Ramos (cell line): ENCODE data around the gene NCOA6.
"Not testable (repeated sequence)": the region's sequence is repeated elsewhere in the genome, so short reads cannot be mapped to it uniquely, and the experiment has no call there.

Experiments
- in situ Hi-C: fragments of 300-500 bp; cut with MboI; formaldehyde crosslinking; loops from one replicate; pipeline ENCODE4 v1.14.3; 2022; ENCODE audit warnings: low sequenced_read_pairs; ENCODE audit not compliant: unreplicated experiment

Gene NCOA6

DNA sequence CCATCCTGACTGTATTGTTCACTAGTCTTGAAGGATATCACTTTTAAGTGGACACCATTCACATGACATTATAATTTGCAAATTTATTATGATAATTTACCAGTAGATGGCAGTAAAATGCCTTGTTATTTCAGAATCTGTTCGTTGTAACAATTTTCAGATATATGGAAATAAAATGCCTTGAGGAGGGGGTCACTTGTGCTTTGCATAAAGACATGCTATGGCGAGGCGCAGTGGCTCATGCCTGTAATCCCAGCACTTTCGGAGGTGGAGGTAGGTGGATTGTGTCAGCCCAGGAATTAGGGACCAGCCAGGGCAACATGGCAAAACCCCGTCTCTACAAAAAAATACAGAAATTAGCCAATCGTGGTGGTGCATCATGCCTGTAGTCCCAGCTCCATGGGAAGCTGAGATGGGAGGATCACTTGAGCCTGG, 9.0 kb upstream of the NCOA6 start:
- in situ Hi-C loops = loop anchor here (10.0 to 25.0 kb wide), 2 partner anchors 380 to 603 kb away; partner anchors contain the start of gene GDF5

DNA sequence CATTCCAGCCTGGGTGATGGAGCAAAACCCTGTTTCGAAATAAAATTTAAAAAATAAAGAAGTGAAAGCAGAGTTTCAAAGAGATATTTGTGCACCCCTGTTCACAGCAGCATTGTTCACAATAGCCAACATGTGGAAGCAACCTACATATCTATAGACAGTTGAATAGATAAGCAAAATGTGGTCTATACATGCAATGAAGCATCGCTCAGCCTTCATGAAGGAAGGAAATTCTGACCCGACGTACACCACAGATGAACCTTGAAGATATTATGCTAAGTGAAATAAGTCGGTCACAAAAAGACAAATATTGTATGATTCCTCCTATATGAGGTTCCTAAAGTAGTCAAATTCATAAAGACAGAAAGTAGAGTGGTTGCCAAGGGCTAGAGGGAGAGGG, 6.5 kb upstream of the NCOA6 start:
- in situ Hi-C loops = loop anchor here (10.0 to 25.0 kb wide), 2 partner anchors 383 to 605 kb away; partner anchors contain the start of gene GDF5

DNA sequence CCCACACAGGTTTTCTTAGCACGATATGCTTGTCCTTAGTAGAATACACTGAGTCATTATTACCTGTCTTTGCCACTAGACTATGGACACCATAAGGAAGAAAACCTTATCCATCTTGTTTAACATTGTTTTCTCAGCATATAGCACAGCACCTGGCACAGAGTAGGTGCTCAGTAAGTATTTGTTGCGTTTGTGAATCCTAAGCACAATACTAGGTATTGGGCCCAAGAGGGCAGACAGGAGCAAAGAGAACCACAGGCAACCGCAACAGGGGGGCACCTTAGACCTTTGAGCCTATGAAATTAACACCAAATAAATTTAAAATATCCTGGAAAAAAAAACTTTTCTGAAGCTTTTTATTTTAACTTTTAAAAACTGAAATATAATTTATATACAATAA, 3.7 kb upstream of the NCOA6 start:
- in situ Hi-C loops = loop anchor here (25.0 kb wide), 1 partner anchor 608 kb away; the partner anchor contains the start of gene GDF5

DNA sequence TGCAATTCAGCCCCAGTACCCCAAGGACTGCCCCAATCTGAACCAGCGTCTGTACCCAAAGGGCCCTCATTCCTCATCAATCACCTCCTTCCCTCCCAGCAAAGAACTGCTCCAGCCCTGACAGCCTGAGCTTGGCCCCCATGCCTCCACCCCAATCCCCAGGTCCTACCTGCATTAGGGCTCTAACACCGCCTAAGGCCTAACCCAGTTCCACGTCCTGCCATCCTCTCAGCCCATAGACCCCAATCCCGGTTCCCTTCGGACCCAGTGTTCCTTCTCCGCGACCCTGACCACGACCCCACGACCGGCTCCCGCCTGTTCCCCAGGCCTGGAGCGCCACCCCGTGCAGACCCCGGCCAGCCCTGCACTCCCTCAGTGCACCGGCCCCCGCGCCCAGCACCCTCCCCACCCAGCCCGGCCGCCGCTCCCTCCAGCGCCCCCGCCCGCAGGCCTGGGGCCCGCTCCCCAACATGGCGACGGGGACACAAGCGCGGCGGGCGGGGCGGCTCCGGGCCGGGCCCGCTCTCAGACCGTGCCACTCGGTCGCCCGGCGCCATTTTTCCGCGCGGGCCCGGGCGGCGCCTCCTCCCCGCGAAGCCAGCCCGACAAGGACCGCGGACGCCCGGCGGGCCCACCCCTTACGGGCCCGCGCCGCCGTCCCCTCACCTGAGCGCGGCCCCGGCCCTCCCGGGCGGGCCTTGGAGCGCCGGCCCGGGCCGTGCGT, 483 bp downstream of the NCOA6 start:
- in situ Hi-C loops = loop anchor here (25.0 kb wide), 1 partner anchor 612 kb away; the partner anchor contains the start of gene GDF5

DNA sequence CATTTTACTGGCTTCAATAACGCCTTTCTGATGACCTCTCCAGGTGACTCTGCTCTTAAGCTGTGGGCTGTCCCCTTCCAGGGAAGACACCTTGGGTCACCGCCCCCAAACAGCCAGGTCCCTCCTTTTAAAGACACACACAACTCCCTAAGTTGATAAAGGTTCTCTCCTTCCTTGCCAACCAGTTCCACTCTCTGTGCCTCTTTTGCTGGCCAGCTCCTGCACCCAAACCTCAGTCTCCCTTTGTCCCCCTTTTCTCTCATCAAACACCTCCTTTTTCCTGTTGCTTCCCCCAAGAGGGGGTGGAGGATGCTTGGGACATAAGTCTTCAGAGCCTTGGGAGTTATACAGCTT, 1.0 kb downstream of the NCOA6 start:
- in situ Hi-C loops = no loop called here

DNA sequence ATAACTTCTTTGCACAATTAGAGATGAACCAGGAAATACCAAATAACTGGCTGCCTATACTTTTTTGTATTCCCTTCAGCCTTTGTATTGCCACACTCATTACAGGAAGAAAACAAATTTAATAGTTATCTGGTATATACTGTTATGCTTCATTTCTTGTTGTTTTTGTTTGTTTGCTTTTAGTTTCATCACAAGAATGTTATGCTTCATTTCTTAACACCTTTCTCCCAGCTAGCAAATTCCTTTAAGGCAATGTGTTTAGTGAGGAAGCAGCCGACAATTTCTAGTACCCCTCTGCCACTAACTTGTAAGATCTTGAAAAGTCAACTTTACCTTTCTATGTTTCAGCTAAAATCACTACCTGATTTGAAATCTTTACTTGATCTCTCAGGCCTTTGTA, 1.4 kb downstream of the NCOA6 start:
- in situ Hi-C loops = no loop called here

DNA sequence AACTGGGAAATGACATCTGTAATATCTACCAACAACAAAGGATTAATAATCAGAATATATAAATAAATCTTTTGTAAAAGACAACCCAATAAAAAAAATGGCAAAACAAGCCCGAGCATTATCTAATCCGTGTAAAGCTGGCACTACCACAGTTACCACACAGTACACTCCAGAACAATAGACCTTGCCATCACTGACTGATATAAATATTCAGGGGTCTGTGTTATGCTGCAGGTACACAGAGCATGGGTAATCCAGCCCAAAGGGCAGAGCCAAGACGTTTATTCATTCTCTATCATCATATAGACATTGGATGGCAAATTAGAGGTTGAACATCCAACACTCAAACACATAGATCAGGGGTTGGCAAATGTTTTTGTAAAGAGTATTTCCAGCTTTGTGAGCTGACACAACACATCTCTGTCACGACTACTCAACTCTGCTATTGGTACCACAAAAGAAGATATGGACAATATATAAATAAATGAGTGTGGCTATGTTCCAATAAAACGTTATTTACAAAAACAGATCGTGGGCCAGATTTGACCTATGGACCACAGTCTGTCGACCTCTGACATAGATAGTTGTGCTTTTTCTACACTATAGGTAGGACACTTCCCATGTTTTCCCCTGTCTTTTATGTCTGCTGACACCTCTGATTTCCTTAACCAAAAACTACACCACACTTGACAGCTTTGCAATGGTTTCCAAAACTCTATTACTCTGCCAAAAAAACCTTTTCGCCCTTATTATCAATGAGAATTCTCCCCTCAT, 4.5 kb downstream of the NCOA6 start:
- in situ Hi-C loops = no loop called here

DNA sequence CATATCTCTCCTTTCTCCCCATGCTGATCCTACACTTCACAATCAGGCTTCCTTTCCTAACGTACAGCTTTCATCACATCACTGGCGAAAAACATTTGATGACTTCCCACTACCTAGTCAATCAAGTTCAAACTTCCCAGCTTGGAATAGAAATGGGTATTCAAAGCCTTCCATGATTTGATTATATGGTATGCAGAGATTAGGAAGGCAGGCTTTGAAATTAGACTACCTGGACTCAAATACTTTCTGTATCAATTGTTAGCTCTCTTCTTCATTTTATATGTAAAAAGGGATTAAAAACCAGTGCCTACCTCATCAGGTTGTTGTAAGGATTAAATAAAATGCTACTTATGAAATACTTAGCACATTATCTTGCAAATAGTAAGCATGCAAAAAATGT, 7.7 kb downstream of the NCOA6 start:
- in situ Hi-C loops = no loop called here

DNA sequence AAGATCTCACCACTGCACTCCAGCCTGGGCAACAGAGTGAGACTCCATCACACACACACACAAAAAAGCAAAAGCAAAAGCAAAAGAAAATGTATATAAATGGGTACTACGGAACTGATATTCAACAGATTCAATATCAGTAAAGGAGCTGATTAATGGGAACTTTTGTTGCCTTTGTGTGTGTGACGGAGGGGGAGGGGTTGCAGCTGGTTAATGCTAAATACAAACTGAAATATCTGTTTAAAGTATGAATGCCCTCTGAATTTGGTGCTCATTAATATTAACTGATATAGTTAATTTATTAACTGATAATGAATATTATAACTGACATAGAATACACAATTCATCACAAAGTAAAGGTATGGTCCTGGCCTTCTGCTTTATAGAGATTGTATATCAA, 8.4 kb downstream of the NCOA6 start:
- in situ Hi-C loops = no loop called here

DNA sequence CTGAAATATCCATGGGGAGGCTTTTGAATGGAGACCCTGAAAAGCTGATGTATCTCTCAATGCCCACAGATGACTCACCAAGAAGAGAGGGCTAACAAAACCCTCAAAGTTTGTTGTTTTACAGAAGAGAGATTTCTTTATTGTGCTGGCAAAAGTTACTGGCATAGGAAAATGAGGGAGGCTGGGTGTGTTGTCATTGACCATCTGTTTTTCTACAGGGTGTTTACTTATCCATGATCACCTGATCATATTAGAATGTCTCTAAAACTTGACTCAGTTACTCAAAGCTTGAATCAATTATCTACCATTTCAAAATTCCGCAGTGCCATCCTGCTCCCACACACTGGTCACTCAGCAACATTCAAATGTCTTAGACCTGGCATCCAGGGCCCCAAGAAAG, 9.8 kb downstream of the NCOA6 start:
- in situ Hi-C loops = no loop called here

DNA sequence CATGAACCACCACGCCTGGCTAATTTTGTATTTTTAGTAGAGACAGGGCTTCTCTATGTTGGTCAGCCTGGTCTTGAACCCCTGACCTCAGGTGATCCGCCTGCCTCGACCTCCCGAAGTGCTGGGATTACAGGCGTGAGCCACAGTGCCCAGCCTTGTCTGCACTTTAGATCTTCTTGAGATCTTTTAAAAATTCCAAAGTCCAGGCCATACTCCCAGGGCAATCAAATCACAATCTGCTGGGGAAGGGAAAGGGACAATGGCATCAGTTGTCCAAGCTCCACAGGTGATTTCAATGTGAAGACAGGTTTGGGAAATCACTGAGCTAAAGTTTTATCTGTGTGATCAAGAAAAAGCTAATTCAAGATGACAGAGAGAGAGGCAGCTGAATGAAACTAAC, 16.9 kb downstream of the NCOA6 start:
- in situ Hi-C loops = no loop called here

DNA sequence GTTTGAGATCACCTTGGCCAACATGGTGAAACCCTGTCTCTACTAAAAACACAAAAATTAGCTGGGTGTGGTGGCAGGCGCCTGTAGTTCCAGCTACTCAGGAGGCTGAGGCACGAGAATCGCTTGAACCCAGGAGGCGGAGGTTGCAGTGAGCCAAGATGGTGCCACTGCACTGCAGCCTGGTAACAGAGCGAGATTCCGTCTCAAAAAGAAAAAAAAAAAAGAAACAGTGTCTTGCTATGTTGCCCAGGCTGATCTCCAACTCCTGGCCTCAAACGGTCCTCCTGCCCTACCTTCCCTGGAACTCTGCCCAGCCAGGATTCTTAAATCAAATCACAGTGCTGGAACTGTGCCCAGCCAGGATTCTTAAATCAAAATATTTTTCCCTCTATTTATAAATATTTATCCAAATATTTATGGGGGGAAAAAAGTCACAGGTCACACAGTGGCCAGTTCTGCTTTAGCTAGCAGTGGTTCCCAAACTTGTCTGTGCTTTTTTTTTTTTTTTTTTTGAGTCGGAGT, 17.4 kb downstream of the NCOA6 start:
- in situ Hi-C loops = not testable (repeated sequence)

DNA sequence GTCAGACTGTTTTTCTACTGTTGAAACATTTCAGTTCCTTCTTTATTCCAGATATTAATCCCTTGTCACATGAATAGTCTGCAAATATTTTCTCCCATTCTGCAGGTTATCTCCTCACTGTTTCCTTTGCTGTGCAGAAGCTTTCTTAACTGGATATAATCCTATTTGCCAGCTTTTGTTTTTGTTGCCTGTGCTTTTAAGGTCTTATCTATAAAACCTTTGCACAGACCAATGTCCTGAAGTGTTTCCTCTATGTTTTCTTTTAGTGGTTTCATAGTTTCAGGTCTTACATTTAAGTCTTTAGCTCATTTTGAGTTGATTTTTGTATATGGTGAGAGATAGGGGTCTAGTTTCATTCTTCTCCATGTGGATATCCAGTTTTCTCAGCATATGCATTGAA, 19.2 kb downstream of the NCOA6 start:
- in situ Hi-C loops = no loop called here

DNA sequence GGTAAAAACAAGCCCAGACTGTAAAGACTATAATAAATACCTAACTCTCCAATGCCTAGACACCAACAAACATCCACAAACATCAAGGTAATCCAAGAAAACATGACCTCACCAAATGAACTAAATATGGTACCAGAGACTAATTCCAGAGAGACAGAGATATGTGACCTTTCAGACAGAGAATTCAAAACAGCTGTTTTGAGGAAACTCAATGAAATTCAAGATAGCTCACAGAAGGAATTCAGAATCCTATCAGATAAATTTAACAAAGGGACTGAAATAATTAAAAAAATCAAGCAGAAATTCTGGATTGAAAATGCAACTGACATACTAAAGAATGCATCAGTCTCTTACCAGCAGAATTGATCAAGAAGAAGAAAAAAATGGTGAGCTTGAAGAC, 26.6 kb downstream of the NCOA6 start:
- in situ Hi-C loops = no loop called here

DNA sequence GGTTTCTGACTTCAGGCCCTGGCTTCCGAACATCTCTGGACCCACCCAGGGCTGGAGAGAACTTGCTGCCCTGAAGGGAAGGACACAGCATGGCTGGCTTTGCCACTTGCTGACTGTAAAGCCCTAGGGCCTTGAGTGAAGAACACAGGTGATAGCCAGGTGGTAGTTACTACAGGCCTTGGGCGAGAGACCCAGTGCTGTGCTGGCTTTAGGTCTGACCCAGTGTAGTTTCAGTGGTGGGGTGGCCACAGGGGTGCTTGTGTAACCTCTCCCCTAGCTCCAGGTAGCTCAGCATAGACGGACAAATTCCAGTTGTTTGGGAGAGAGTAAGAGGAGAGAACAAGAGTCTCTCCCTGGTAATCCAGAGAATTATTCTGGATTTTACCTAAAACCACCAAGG, 27.1 kb downstream of the NCOA6 start:
- in situ Hi-C loops = no loop called here

DNA sequence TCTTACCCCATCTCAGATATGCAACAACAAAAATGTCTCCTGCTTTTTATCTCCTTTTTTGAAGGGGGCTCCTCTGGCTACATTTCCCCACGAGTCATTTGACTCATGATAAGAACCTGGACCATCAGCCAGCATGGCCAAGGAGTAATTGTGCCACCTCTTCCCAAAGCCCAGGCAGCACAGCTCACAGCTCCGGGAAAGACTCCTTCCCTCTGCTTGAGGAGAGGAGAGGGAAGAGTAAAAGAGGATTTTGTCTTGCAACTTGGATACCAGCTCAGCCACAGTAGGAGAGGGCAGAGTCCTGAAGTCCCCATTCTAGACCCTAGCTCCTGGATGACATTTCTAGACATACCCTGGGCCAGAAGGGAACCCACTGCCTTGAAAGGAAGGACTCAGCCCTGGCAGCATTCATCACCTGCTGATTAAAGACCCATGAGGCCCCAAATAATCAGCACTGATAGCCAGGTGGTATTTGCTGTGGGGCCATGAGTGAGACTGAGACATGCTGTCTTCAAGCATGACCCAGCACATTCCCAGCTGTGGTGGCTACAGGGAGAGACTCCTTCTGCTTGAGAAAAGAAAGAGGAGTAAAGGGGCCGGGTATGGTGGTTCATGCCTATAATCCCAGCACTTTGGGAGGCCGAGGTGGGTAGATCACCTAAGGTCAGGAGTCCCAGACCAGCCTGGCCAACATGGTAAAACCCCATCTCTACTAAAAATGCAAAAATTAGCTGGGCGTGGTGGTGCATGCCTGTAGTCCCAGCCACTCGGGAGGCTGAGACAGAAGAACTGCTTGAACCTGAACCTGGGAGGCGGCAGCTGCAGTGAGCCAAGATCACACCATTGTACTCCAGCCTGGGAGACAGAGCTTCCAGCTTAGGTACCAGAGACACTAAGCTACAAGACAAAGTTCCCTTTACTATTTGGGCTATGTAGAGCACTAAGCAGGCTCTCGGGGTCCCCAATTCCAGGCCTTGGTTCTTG, 28.1 kb downstream of the NCOA6 start:
- in situ Hi-C loops = no loop called here

DNA sequence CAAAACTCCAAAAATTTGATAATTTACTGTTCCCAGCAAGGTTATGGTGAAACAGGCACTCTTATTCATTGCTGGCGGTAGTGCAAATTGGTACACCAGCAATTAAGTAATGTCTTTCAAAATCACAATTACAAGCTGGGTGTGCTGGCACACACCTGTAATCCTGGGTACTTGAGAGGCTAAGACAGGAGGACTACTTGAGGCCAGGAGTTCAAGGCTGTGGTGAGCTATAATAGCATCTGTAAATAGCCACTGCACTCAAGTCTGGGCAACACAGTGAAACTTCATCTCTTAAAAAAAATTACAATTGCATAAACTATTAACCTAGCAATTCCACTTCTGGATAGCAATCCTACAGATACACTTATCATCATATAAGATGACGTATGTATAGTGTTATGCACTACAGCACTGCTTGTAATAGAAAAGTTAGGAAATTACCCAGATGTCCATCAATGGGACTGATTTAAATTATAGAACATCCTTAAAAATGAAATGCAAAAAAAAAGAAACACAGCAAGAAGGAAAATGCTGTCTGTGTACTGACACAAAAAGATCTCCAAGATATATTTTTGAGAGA, 31.4 kb downstream of the NCOA6 start:
- in situ Hi-C loops = no loop called here

DNA sequence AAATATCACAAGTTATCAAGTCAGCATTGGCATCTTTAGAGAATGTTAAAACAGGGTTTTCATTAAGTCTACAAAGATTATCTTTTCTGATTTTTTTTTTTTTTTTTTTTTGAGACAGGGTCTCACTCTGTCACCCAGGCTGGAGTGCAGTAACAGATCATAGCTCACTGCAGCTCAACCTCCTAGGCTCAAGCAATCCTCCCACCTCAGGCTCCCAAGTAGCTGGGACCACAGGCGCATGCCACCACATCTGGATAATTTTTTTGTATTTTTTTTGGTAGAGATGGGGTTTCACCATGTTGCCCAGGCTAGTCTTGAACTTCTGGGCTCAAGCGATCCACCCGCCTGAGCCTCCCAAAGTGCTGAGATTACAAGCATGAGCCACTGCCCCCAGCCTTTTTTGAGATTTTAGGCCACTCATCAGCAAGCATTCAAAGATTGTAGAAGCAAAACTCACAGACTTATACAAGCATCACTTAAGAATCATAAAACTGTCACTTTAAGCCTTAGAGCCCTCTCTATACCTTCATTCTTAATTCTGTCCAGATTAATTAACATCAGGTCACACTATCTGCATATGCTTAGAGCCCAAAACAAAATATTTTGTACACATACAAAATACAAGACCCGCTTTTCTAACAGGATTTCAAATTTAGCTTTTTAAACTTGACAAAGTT, 32.6 kb downstream of the NCOA6 start:
- in situ Hi-C loops = no loop called here

DNA sequence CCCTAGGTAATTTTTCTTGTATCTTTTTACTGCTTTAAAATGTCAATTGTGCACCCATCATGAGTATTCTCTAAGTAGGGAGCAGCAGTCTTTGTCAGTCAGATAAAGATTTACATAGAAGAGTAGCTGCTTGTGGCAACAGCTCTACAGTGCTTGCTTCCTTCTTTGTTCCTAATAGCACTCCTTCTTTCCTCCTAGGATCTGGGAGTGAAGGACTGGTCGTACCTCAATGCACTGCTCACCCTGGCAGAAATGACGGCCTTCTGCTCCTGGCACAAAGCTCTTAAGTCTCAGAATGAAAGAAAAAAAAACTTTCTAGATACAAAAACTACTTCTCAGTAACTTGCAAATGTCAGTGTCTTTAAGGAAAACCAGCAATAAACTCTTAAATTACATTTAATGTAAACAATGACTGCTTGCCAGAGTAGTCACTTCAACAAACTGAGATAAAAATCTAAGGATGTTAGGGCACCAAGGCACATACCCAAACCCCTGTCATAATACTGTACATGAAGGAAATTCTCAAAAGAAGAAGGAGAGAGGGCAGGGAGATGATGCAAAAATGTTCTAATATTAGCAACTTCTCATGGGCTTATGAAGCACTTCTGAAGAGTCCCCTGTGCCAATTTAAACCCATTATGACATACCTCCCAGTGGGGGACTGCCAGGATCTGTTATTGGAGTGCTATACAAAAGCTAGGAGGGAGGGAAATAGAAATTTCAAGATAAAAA, 34.0 kb downstream of the NCOA6 start:
- in situ Hi-C loops = no loop called here
